ENCODE data around the gene RPS3.

DNA sequence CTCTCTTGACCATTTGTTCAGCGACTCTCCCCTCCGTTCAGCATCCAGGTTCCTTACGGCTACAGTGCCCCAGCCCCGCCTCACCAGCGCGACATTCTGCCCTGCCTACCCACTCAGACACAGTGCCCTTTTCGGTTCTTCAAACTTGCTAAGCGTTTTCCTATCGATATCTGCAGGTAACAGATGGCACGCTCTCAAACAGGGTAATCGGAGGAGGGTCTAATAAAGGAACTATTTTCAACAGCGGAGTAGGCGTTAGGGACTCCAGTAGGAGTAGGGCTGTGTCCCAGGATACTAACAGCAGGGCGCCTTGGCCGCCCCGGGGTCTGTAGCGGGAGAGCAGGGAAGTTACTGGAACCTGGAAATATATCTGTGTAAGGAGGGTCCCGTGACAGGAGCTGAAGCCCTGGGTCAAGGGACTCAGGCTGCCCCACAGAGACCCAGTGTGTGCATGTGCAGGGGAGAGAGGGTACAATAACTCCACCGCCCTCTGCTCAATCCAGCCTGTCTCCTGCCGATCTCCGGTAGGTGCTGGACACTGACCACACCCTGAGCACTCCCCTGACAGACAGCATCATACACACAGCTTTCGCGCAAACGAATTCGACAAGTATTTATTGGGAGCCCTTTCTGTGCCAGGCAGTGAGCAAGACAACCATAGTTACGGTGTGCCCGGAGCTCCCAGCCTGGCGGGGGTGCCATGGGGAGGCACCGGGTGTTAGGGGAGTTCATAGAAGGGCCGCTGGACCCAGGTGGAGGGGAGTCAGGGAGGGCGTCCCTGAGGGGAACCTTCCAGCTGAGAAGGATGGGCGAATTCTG, 31.6 kb downstream of the RPS3 start:
- TF ChIP-seq ZNF274 (IDR thresholded peaks at IDR 0.05; ENCODE audit: low read depth, low read length), result no peak
- TF ChIP-seq YY1 (IDR thresholded peaks at IDR 0.05; ENCODE audit: insufficient read depth, insufficient read length), result no peak
